WERI-Rb-1 (cell line): ENCODE results near the gene FEZ2.

Experiments
- DNase-seq: peaks from one replicate; pipeline ENCODE4 v3.0.0-alpha.2; 2020
- H3K27ac ChIP-seq: fragments of 250-450 bp; sonication (Bioruptor Pico); 2 replicates; pipeline ENCODE4 v1.5.1; 2020; ENCODE audit warnings: mild to moderate bottlenecking, moderate library complexity
- H3K27me3 ChIP-seq: fragments of 250-450 bp; sonication (Bioruptor Pico); 2 replicates; pipeline ENCODE4 v1.5.1; 2021; ENCODE audit warnings: mild to moderate bottlenecking, low read depth, moderate library complexity; ENCODE audit not compliant: insufficient read depth, severe bottlenecking
- H3K36me3 ChIP-seq: fragments of 250-450 bp; sonication (Bioruptor Pico); 2 replicates; pipeline ENCODE4 v1.5.1; 2020; ENCODE audit warnings: mild to moderate bottlenecking, moderate library complexity
- H3K4me3 ChIP-seq: 2 replicates; pipeline ENCODE4 v1.5.1; 2011; ENCODE audit warnings: low read depth, mild to moderate bottlenecking, control low read depth, low read length
- H3K9me3 ChIP-seq: fragments of 250-450 bp; sonication (Bioruptor Pico); 2 replicates; pipeline ENCODE4 v1.5.1; 2021; ENCODE audit warnings: mild to moderate bottlenecking, moderate library complexity; ENCODE audit not compliant: severe bottlenecking
- TF ChIP-seq, protein P1 (sequence below): IDR thresholded peaks from 2 replicates; pipeline ENCODE4 v1.5.1; 2011; ENCODE audit warnings: low read depth, mild to moderate bottlenecking, control low read depth, inconsistent platforms, low read length

The FEZ2 gene

DNA sequence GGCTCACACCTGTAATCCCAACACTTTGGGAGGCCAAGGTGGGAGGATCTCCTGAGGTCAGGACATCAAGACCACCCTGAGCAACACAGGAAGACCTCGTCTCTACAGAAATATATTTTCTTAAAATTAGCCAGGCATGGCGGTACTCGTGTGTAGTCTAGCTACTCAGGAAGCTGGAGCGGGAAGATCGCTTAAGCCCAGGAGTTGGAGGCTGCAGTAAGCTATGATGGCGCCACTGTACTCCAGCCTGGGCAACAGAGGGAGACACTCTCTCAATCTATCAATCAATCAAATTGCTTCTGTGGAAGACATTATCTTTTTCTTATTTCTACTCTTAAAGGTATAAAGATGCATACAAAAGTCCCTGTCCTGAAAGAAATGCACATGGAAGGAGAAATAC, 11.3 kb downstream of the FEZ2 start:
- DNase-seq, result no peak
- H3K27me3 ChIP-seq, result no peaks in the 10 kb centered on the region
- no peak overlapping the region for H3K27ac ChIP-seq
- H3K4me3 ChIP-seq, result no peak overlapping the region
- no peaks in the 10 kb centered on the region for H3K9me3 ChIP-seq
- TF ChIP-seq, protein P1, sequence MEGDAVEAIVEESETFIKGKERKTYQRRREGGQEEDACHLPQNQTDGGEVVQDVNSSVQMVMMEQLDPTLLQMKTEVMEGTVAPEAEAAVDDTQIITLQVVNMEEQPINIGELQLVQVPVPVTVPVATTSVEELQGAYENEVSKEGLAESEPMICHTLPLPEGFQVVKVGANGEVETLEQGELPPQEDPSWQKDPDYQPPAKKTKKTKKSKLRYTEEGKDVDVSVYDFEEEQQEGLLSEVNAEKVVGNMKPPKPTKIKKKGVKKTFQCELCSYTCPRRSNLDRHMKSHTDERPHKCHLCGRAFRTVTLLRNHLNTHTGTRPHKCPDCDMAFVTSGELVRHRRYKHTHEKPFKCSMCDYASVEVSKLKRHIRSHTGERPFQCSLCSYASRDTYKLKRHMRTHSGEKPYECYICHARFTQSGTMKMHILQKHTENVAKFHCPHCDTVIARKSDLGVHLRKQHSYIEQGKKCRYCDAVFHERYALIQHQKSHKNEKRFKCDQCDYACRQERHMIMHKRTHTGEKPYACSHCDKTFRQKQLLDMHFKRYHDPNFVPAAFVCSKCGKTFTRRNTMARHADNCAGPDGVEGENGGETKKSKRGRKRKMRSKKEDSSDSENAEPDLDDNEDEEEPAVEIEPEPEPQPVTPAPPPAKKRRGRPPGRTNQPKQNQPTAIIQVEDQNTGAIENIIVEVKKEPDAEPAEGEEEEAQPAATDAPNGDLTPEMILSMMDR, result no peak
- H3K36me3 ChIP-seq, result peaks cover 44% of the 10 kb centered on the region

DNA sequence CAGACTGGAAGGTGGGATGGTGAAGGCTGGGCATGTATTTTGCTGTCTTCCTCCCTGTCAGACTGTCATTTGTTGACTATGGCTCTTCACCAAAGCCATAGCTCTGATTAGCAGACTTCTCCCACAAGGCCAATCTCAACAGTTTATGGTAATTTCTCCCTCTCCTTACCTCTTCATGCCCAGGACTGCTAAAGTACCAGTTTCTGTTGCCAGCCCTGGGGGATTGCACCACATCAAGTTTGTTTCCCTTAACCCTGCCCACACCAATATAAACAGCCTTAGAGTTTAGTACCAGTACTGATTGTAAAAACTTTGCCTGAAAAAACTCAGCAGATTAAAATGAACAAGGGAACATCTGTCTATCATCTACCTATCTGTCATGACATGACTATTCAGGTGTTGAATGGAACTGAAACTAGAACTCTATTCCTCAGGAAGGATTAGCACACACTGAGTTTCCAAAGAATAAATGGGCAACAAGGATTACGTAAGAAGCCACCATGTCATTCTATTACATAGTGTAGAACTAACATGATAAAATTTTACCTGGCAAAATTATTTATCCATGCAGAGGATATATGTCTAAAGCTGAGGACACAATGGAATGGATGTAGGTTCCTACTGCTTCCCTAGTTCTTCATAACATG, 13.7 kb downstream of the FEZ2 start:
- no peaks in the 10 kb centered on the region for H3K9me3 ChIP-seq
- no peak for DNase-seq
- peaks cover 65% of the 10 kb centered on the region for H3K36me3 ChIP-seq
- TF ChIP-seq, protein P1, result no peak
- no peak overlapping the region for H3K27ac ChIP-seq
- H3K27me3 ChIP-seq, result no peaks in the 10 kb centered on the region
- H3K4me3 ChIP-seq, result no peak overlapping the region

DNA sequence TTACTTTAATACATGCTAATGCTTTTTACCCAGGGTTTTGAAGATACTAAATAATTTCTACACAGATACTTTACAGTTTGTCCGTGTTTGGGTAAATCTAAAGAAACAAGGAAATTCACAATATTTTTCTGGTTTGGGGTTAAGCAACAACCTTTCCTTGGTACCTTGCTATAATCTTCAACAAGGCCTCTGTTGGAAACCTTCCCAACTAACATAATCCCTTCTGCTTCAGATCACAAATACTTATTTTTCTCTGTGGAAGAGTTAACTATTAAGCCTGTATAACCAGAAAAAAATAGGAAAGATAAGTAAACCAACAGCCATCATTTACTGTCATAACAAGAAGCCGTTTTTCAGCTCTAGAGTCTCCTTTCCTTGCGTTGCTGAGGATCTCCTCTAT, 15.0 kb downstream of the FEZ2 start:
- H3K27ac ChIP-seq, result no peak overlapping the region
- H3K27me3 ChIP-seq, result no peaks in the 10 kb centered on the region
- TF ChIP-seq, protein P1, result no peak
- DNase-seq, result no peak
- H3K9me3 ChIP-seq, result no peaks in the 10 kb centered on the region
- H3K36me3 ChIP-seq, result peaks cover 70% of the 10 kb centered on the region
- no peak overlapping the region for H3K4me3 ChIP-seq

DNA sequence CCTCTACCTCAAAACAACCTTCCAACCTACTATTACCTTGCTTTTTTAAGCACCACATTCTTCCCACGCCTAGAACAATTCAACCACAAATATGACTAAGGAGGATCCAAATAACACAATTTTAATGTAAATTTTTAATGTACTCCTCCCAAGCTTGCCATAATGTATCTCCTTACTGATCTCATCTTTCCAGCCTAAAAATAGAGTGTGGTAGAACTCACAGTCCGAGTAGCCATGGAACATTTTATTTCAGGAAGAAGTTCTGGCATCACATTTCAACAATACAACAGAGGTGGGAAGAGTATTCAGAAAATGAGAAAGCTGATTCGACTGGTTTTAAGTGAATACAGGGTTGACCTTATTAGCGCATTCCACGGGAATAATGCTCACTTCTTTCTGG, 15.4 kb downstream of the FEZ2 start:
- H3K36me3 ChIP-seq, result peaks cover 74% of the 10 kb centered on the region
- no peak for DNase-seq

DNA sequence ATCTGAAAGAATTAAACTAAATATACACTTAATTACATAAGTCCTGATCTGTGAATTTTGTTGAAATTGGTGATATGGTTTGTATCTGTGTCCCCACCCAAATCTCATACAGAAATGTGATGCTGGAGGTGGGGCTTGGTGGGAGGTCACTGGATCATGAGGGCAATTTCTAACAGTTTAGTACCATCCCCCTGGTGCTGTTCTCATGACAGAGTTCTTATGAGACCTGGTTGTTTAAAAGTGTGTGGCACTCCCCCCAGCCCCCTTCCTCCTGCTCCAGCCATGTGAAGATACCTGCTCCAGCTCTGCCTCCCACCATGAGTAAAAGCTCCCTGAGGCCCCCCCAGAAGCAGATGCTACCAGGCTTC, 18.7 kb downstream of the FEZ2 start:
- H3K4me3 ChIP-seq, result no peak overlapping the region
- H3K27ac ChIP-seq, result no peak overlapping the region
- TF ChIP-seq, protein P1, result no peak
- H3K9me3 ChIP-seq, result no peaks in the 10 kb centered on the region
- H3K27me3 ChIP-seq, result no peaks in the 10 kb centered on the region
- DNase-seq, result no peak
- H3K36me3 ChIP-seq, result peaks cover 77% of the 10 kb centered on the region

More for the DNA sequence above, 15.4 kb downstream of the FEZ2 start:
- H3K27me3 ChIP-seq, result no peaks in the 10 kb centered on the region
- H3K9me3 ChIP-seq, result no peaks in the 10 kb centered on the region
- no peak overlapping the region for H3K27ac ChIP-seq
- TF ChIP-seq, protein P1, result no peak
- H3K4me3 ChIP-seq, result no peak overlapping the region
